GM18505 (cell line): ENCODE data around the gene TGFBR3.

ENCODE experiments used
- ATAC-seq: cut with Tn5 transposase; IDR thresholded peaks from one replicate; pipeline ENCODE4 v1.9.1; 2021; ENCODE audit not compliant: unreplicated experiment
- POLR2A ChIP-seq: IDR thresholded peaks from 4 replicates; pipeline ENCODE4 v1.6.1; 2011; ENCODE audit warnings: borderline replicate concordance; ENCODE audit not compliant: insufficient read depth, insufficient read length; ENCODE audit errors: extremely low read depth

The TGFBR3 gene

DNA sequence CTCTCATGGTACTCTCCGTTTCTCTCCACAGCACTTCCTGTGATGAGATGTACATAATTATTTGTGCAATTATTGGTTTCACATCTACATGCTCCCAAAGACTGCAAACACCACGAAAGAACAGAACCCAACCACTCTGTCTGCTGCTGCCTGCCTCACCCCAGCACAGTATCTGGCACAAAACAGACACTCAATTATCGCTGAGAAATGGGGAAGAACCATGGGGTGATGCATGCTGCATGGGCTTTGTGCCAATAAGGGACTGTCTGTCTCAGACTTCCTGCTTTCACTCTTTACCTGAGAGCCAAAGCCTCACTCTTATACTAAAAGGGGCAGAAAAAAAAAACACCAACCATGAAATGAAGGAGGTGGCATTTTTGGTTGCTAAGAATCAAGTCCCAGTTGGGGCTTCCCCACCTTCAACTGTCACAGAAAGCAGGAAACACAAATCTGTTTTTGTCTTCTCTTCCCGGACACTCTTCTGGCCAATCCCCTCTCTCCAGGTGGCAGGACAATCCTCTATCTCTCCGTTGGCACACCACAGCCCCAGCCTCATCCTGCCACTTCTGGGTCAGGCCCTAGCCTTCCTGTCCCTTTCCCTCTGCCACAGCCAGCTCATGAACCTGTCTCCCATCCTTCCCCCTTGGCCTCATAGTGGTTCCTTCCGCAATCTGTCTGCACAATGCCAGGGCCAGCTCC, 82.0 kb downstream of the TGFBR3 start:
- no peak for TF ChIP-seq POLR2A
- peak; percentile 82 for ATAC-seq

DNA sequence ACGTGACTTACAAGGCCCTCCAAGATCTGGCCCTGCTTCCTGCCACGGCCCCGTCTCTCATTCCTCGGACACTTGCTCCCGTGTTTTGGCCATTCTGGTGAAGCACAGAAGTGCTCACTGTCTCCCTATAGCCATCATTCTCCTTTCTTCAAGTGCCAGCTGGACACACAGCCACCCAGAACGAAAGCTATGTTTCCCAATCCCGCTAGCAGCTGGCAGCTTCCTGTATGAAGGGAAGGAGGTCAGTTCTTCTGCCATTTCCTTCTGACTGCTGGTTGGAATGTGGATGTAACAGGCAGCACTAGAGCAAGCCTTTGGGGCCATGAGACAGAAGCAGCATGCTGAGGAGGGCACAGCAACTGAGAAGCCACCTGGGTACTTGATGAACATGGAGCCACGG, 82.8 kb downstream of the TGFBR3 start:
- ATAC-seq = no peak
- TF ChIP-seq POLR2A = no peak

DNA sequence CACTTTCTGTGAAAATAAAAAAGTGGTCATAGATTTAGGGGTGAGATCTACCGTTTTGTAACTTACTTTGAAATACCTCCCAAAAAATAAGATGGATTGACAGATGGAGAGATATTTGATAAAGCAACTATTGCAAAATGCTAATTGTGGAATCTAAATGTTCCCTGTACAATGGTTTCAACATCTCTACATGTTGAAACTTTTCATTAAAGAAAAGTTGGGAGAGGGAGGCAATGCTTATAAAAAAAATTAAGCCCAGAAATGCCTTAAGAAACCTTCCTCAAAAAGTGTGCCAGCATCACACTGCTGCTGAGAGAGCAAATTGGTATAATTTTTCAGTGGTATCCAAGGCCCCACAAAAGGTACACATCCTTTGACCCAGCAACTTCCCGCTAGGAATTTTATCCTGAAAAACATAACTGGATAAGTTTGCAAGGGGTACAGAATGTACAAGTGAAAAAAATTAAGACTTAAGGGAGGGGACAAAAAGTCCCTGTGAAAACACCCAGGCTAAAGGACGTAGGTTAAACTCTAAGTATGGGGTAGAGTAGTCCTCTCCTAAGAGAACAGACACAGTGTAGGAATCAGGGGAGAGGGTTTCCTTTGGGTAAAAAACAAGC, 84.3 kb downstream of the TGFBR3 start:
- no peak for ATAC-seq
- TF ChIP-seq POLR2A = no peak

DNA sequence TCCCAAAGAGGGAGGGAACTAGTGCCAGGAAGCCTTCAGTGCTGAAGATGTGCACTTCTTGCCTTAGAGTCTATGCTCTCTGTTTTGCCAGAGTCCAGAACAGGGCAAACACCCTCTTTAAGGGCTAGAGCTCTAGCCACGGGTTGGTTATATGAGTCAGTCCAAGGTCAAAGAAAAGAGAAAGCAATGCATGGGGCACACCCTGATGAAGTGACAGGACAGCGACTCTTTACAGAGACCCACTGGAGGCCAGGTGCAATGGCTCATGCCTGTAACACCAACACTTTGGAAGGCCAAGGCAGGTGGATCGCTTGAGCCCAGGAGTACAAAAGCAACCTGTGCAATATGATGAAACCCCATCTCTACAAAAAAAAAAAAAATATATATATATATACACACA, 86.1 kb downstream of the TGFBR3 start:
- ATAC-seq = no peak
- TF ChIP-seq POLR2A = no peak

DNA sequence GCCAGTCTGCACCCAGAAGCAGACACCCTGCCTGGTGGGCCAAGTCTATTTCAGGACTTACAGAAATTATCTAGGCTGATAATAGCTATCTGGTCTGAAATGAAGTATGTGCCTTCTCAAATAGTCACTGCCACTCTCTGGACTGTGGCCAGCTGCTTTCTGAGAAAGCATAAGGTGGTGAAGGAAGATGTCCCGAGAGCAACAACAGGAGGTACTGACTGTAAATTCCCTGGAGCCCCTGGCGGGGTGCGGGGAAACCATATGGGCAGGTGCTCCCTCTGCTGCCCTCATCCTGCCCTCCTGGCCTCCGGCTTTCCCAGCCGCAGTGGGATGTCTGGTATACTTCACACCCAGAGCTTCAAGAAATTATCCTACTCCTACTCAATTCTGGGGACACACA, 86.8 kb downstream of the TGFBR3 start:
- TF ChIP-seq POLR2A = no peak
- ATAC-seq = no peak

DNA sequence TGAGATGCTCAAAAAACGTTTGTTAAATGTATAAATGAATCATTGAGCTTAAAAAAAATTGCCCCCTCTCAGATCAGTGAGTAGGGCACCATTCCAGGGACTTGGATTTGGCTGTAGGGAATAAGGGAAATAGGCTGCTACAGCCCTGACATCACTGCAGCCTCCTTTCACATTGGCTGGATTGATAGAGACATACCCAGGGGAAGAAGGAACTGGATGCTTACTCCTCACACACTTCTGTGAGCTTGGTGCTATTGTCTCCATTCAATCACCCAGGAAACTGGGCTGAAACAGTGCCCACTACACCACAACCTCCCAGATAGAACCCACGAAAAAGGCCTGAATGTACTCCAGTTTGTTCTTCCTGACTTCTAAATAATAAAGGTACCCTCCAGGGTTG, 87.2 kb downstream of the TGFBR3 start:
- no peak for TF ChIP-seq POLR2A
- ATAC-seq = no peak

DNA sequence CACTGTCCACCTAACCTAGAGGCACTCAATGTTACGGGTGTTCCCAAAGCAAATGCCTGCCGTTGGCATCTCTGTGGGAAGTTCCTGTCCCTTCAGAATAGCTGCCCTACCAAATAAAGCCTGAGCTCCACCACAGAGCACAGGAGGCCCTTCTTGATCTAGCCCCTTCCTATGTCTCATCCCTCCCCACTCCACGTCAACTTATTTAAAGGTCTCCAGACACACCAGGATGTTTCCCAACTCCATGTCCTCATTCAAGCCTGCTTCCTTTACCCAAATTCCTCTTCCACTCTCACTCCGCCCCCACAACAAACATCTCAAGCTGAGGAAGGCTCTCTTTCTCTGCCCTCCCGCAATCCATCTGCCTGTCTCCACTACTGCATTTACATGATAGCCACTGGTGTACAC, 87.7 kb downstream of the TGFBR3 start:
- no peak for ATAC-seq

DNA sequence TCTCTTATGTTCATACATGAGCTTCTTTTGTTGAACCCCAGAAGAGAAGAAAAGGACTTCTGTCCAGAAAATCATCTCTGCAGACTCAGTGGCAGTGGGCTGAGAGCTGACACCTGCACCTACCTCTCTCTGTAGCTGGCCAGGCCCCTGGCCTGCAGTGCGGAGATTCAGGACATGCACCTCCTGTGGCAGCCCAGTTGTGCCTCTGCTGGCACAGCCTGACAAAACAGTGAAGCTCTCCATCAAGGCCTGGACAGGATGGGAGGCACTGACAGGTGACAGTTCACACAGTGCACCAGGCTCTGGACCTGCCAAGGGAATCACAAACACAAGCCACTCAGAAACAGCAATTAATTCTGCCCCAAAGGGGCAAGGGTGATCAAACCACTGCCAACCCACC, 88.8 kb downstream of the TGFBR3 start:
- no peak for ATAC-seq
- TF ChIP-seq POLR2A = no peak

More for the DNA sequence above, 87.7 kb downstream of the TGFBR3 start:
- TF ChIP-seq POLR2A = no peak

DNA sequence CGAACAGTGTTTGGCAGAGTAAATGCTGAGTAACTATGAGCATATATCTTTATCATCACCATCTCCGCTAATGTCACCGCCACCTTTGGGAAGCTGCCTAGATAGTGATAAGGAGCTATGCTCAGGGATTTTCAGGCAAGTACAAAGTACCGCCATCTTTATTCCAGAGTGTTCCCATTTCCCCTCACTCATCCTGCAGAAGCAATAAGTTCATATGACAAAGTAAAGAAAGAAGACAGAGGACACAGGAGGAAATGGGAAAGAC, 89.6 kb downstream of the TGFBR3 start:
- no peak for TF ChIP-seq POLR2A
- ATAC-seq = no peak

DNA sequence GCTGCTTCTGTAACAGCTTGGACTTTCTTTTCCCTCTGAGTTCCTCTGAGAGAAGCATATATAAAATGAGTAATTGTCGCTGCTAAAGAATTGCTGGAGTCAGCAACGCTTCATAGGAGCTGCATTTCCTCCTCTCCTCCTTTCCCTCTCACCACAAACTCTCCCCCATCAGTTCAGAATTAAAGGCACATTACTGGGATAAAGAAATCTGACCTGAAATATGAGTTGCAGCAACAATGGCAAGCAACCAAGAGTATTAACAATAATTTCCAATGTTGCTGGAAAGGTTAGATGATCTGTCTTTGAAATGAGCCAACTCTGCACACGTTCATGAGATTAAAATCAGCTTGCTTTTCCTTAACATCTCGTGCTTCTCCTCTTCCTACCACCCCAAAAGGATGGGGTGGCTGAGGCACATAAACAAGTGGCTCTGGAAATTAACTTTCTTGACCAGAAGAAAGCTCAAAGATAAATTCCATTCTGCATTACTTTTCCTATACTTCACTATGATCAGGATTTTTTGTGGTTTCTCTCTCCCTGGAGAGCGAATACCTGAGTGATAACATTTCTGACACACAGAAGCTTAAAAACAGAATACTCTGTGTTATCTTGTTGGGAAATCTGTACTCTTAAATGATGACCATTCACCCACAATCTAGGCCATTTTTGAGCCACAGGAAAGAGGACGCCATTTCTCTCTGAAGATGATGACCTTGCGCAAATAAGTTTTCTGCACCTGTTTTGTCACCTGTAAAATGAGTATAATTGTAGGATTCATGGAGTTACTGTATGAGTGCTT, 90.2 kb downstream of the TGFBR3 start:
- no peak for TF ChIP-seq POLR2A
- no peak for ATAC-seq

DNA sequence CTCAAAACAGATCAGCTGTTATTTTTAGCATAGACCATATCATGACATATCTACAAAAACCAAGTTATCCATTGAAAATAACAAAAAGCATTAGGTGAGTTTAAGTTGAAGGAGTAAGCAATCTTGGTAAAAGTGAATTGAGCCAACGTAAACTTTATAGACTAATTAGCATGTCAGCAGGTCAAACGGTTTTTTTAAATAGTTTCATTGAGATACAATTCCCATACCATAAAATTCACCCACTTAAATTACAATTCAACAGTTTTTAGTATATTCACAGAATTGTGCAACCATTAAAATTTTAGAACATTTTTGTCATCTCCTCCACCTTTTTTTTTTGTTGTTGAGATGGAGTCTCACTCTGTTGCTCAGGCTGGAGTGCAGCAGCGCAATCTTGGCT, 92.1 kb downstream of the TGFBR3 start:
- ATAC-seq = no peak
- no peak for TF ChIP-seq POLR2A

DNA sequence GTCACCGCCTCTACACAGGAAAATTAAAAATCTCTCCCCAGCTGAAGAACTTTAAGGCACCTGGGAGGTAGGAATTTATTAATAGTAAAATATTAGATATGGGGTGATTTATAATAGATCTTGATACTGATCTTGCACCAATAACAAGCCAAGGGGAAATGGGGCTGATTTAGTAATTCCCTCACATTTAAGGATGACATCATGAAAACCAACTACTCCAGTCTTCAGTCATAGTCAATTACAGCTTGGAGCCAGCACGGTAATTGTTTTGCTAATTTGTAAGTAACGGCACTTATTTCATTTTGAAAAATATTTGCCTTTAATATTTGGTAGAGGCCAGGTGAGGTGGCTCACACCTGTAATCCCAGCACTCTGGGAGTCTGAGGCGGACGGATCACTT, 92.8 kb downstream of the TGFBR3 start:
- no peak for ATAC-seq
- TF ChIP-seq POLR2A = no peak

DNA sequence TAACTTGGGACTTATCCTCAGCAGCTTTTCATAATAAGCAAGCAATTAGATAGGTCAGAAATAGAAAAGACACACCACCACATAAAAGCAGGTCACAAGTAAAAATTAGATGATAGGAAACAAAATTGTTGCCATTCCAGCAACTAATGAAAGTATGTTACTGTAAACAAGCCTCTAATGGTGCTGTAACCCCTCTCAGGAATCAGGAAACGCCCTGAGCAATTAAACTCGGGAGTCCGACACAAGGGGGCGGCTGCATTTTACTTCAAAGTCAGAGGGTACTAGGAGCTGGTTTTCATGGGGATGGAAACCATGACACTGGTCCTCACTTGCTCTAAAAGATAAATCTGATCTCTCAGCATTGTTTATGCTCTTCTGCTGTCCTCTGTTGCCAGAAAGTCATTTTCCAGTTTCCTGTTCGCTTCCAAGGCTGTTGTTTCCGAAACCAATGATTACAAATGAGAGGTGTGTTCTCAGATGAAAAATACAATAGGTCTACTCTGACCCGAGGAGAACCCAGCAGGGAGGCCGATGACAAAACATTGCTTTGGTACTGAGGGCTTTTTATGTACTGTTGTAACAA, 93.4 kb downstream of the TGFBR3 start:
- no peak for ATAC-seq
- no peak for TF ChIP-seq POLR2A
